GM23338 (cell line): Measurements from ENCODE around the gene HMGN3. TPM values are rescaled to one million over a fixed set of nuclear protein-coding genes. Genes with fewer than 3 reads are reported as not detected.

Source experiments
- ATAC-seq: fragments of 200-7000 bp; cut with Tn5 transposase; 3 replicates; pipeline ENCODE4 v1.9.1; 2020
- DNase-seq: peaks from one replicate; pipeline ENCODE4 v3.0.0-alpha.2; 2015; ENCODE audit warnings: low spot score
- H2AFZ ChIP-seq: fragments of 200-600 bp; sonication (generic); 2 replicates; pipeline ENCODE4 v1.8.0; 2016; ENCODE audit warnings: antibody characterized with exemption, mild to moderate bottlenecking, moderate library complexity
- H3F3A ChIP-seq: fragments of 200-600 bp; sonication (generic); replicated peaks from 2 replicates; pipeline ENCODE4 v1.8.0; 2017; ENCODE audit warnings: antibody characterized with exemption, mixed run types, low read depth
- H3K27ac ChIP-seq: fragments of 200-600 bp; sonication (generic); 2 replicates; pipeline ENCODE4 v1.6.1; 2016; ENCODE audit warnings: low read depth
- H3K27me3 ChIP-seq: fragments of 200-600 bp; sonication (generic); 2 replicates; pipeline ENCODE4 v1.8.0; 2016; ENCODE audit warnings: mild to moderate bottlenecking, mixed run types, moderate library complexity; ENCODE audit not compliant: insufficient read depth
- H3K36me3 ChIP-seq: fragments of 200-600 bp; sonication (generic); 2 replicates; pipeline ENCODE4 v1.8.0; 2016; ENCODE audit warnings: mild to moderate bottlenecking; ENCODE audit not compliant: insufficient read depth
- H3K4me1 ChIP-seq: fragments of 200-600 bp; sonication (generic); 2 replicates; pipeline ENCODE4 v1.8.0; 2016; ENCODE audit warnings: mild to moderate bottlenecking, moderate library complexity; ENCODE audit not compliant: insufficient read depth
- H3K4me2 ChIP-seq: fragments of 200-600 bp; sonication (generic); 2 replicates; pipeline ENCODE4 v1.7.1; 2017; ENCODE audit warnings: mixed run types
- H3K4me3 ChIP-seq: fragments of 200-600 bp; sonication (generic); 2 replicates; pipeline ENCODE4 v1.6.1; 2016; ENCODE audit warnings: mixed run types
- H3K79me2 ChIP-seq: fragments of 200-600 bp; sonication (generic); replicated peaks from 2 replicates; pipeline ENCODE4 v1.8.0; 2017; ENCODE audit warnings: mild to moderate bottlenecking; ENCODE audit not compliant: insufficient read depth
- H3K9me2 ChIP-seq: fragments of 200-600 bp; sonication (generic); 2 replicates; pipeline ENCODE4 v1.8.0; 2017; ENCODE audit not compliant: insufficient read depth
- H4K20me1 ChIP-seq: fragments of 200-600 bp; sonication (generic); replicated peaks from 2 replicates; pipeline ENCODE4 v1.8.0; 2017; ENCODE audit warnings: mild to moderate bottlenecking; ENCODE audit not compliant: insufficient read depth
- H3K27ac Mint-ChIP-seq: 2 replicates; pipeline ENCODE4 v1.8.0; 2020; ENCODE audit warnings: inconsistent platforms, mild to moderate bottlenecking, moderate library complexity, mixed read lengths
- H3K27me3 Mint-ChIP-seq: 3 replicates; pipeline ENCODE4 v1.8.0; 2022; ENCODE audit warnings: low read depth, mild to moderate bottlenecking, moderate library complexity, mixed read lengths, inconsistent platforms; ENCODE audit not compliant: insufficient read depth, poor library complexity
- H3K36me3 Mint-ChIP-seq: 3 replicates; pipeline ENCODE4 v1.8.0; 2021; ENCODE audit warnings: low read depth, mild to moderate bottlenecking, inconsistent platforms, moderate library complexity, mixed read lengths
- H3K4me1 Mint-ChIP-seq: 3 replicates; pipeline ENCODE4 v1.8.0; 2020; ENCODE audit warnings: mild to moderate bottlenecking, inconsistent platforms, mixed read lengths
- H3K4me3 Mint-ChIP-seq: 3 replicates; pipeline ENCODE4 v1.8.0; 2021; ENCODE audit warnings: moderate library complexity, mild to moderate bottlenecking, inconsistent platforms, mixed read lengths
- H3K9me3 Mint-ChIP-seq: 3 replicates; pipeline ENCODE4 v1.8.0; 2020; ENCODE audit warnings: moderate library complexity, mild to moderate bottlenecking, inconsistent platforms, mixed read lengths
- CREB1 ChIP-seq: fragments of 250-450 bp; sonication (Bioruptor Pico); IDR thresholded peaks from 2 replicates; pipeline ENCODE4 v1.5.0; 2020; ENCODE audit warnings: low read depth, mild to moderate bottlenecking, moderate library complexity
- CTCF ChIP-seq, 2 experiments: fragments of 200-600 bp in 1 of 2; sonication (generic) in 1 of 2; conservative IDR thresholded peaks; 2 replicates each; pipeline versions ENCODE4 v1.5.1 to v1.6.1; 2016 to 2017; ENCODE audit warnings: antibody characterized with exemption in 2 of 2, low read depth in 2 of 2, mild to moderate bottlenecking in 2 of 2, moderate library complexity in 1 of 2
- ETS1 ChIP-seq: IDR thresholded peaks from 2 replicates; pipeline ENCODE4 v1.6.1; 2016; ENCODE audit warnings: antibody characterized with exemption
- EZH2 ChIP-seq: fragments of 200-600 bp; sonication (generic); IDR thresholded peaks from one replicate; pipeline ENCODE4 v1.8.0; 2017; ENCODE audit warnings: antibody characterized with exemption, mild to moderate bottlenecking, low read depth; ENCODE audit not compliant: unreplicated experiment
- EZH2phosphoT487 ChIP-seq: fragments of 200-600 bp; sonication (generic); IDR thresholded peaks from one replicate; pipeline ENCODE4 v1.8.1; 2018; ENCODE audit warnings: antibody characterized with exemption; ENCODE audit not compliant: unreplicated experiment
- JUNB ChIP-seq: IDR thresholded peaks from one replicate; pipeline ENCODE4 v1.6.1; 2016; ENCODE audit warnings: antibody characterized with exemption; ENCODE audit not compliant: unreplicated experiment
- NANOG ChIP-seq: IDR thresholded peaks from 2 replicates; pipeline ENCODE4 v1.6.1; 2016; ENCODE audit warnings: antibody characterized with exemption, borderline replicate concordance
- ZNF114 ChIP-seq: fragments of 250-450 bp; sonication (Bioruptor Pico); IDR thresholded peaks from 2 replicates; pipeline ENCODE4 v1.5.0; 2020; ENCODE audit warnings: mild to moderate bottlenecking, moderate library complexity
- ZNF331 ChIP-seq: fragments of 250-450 bp; sonication (Bioruptor Pico); IDR thresholded peaks from 2 replicates; pipeline ENCODE4 v1.5.0; 2020; ENCODE audit warnings: low read depth, mild to moderate bottlenecking, moderate library complexity
- polyA plus RNA-seq: library from polyadenylated mRNA; unstranded; fragments of >200 nt; fragmentation: Nextera tagmentation; extraction: Ambion mirVana; gene quantifications from 2 replicates; pipeline ENCODE4 v1.2.1, GENCODE V29; 2016
- total RNA-seq: library from RNA; depleted of rRNA; stranded (reverse); fragments of >200 nt; shearing (Covaris generic); gene quantifications from 2 replicates; pipeline ENCODE4 v1.2.3, GENCODE V29; 2014
- TF ChIP-seq, protein P1 (sequence below): IDR thresholded peaks from one replicate; pipeline ENCODE4 v1.6.1; 2018; ENCODE audit warnings: antibody characterized with exemption; ENCODE audit not compliant: unreplicated experiment

Gene HMGN3
- total and polyA plus RNA-seq, 2 experiments from 2014 or later = 166 to 956 TPM

DNA sequence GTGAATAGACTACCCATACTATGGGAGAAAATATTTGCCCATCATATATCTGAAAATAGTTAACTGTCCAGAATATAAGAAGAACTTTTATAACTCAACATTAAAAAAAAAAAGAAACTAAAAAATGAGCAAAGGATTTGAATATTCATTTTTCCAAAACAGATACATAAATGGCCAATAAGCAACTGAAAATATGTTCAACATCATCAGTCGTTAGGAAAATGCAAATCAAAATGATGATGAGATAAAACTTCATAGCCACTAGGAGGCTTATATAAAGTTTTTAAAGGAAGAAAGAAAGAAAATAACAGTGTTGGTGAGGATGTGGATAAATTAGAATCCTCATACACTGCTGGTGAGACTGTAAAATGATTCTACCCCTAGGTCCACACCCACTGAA lies 32.6 kb upstream of the HMGN3 start:
- Mint-ChIP-seq H3K4me3 (no peak overlapping the region), H3K27me3 (peaks cover 5% of the 10 kb centered on the region), H3K36me3 (no peaks in the 10 kb centered on the region), H3K27ac (no peak overlapping the region), H3K4me1 (peaks cover 17% of the 10 kb centered on the region), H3K9me3 (no peaks in the 10 kb centered on the region)
- Histone ChIP-seq H3K4me2 (no peak overlapping the region), H3K4me1 (no peaks in the 10 kb centered on the region), H3K79me2 (no peaks in the 10 kb centered on the region), H3K9me2 (peaks cover 13% of the 10 kb centered on the region), H3K4me3 (no peak overlapping the region), H3K27ac (no peak overlapping the region), H3K36me3 (no peaks in the 10 kb centered on the region), H2AFZ (no peak overlapping the region), H3K27me3 (no peaks in the 10 kb centered on the region), H3F3A (no peaks in the 10 kb centered on the region), H4K20me1 (no peaks in the 10 kb centered on the region)
- no peak for DNase-seq
- ATAC-seq = no peak
- no peak for TF ChIP-seq CTCF (conservative IDR thresholded peaks at IDR 0.05; ENCODE audit: low read depth in 2 of 2)
- TF ChIP-seq NANOG = no peak
- TF ChIP-seq ETS1 = no peak

- H3K4me2 ChIP-seq = no peak overlapping the region
- H3K36me3 ChIP-seq = no peaks in the 10 kb centered on the region
- H3K4me1 ChIP-seq = no peaks in the 10 kb centered on the region
- H3K4me3 ChIP-seq = no peak overlapping the region
- H3K9me2 ChIP-seq = peaks cover 17% of the 10 kb centered on the region
- Mint-ChIP-seq H3K27me3 (peaks cover 5% of the 10 kb centered on the region), H3K4me3 (no peak overlapping the region), H3K9me3 (no peaks in the 10 kb centered on the region), H3K36me3 (no peaks in the 10 kb centered on the region; the same call in 2 of the 3 replicates), H3K4me1 (peaks cover 13% of the 10 kb centered on the region), H3K27ac (no peak overlapping the region)
- no peaks in the 10 kb centered on the region for H3F3A ChIP-seq
- H3K27ac ChIP-seq = no peak overlapping the region
- no peaks in the 10 kb centered on the region for H3K79me2 ChIP-seq
- no peak for DNase-seq
- no peak overlapping the region for H2AFZ ChIP-seq
- H3K27me3 ChIP-seq = no peaks in the 10 kb centered on the region
- H4K20me1 ChIP-seq = no peaks in the 10 kb centered on the region
- no peak for ATAC-seq
- TF ChIP-seq JUNB = no peak
- no peak for TF ChIP-seq NANOG
- TF ChIP-seq CREB1 (CRISPR knock-in tag) = no peak
- TF ChIP-seq EZH2phosphoT487 = no peak
- TF ChIP-seq EZH2 = no peak
- TF ChIP-seq, protein P1, sequence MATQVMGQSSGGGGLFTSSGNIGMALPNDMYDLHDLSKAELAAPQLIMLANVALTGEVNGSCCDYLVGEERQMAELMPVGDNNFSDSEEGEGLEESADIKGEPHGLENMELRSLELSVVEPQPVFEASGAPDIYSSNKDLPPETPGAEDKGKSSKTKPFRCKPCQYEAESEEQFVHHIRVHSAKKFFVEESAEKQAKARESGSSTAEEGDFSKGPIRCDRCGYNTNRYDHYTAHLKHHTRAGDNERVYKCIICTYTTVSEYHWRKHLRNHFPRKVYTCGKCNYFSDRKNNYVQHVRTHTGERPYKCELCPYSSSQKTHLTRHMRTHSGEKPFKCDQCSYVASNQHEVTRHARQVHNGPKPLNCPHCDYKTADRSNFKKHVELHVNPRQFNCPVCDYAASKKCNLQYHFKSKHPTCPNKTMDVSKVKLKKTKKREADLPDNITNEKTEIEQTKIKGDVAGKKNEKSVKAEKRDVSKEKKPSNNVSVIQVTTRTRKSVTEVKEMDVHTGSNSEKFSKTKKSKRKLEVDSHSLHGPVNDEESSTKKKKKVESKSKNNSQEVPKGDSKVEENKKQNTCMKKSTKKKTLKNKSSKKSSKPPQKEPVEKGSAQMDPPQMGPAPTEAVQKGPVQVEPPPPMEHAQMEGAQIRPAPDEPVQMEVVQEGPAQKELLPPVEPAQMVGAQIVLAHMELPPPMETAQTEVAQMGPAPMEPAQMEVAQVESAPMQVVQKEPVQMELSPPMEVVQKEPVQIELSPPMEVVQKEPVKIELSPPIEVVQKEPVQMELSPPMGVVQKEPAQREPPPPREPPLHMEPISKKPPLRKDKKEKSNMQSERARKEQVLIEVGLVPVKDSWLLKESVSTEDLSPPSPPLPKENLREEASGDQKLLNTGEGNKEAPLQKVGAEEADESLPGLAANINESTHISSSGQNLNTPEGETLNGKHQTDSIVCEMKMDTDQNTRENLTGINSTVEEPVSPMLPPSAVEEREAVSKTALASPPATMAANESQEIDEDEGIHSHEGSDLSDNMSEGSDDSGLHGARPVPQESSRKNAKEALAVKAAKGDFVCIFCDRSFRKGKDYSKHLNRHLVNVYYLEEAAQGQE = no peak
- no peak for TF ChIP-seq ZNF331 (CRISPR knock-in tag)
- no peak for TF ChIP-seq ZNF114 (CRISPR knock-in tag)
- TF ChIP-seq ETS1 = no peak
Measured at GRCh38 chr6:79266051-79266450, 31.6 kb upstream of the HMGN3 start.
